ENCODE results near the gene TBC1D21.

- TF ChIP-seq GATA2 (IDR thresholded peaks at IDR 0.05; ENCODE audit: low read depth, low read length) = no peak
- no peak for TF ChIP-seq GATA3 (IDR thresholded peaks at IDR 0.05; ENCODE audit: low read depth, low read length)
These were observed 9.5 kb downstream of the TBC1D21 start for GRCh38 chr15:73882761-73883419.

Data from SH-SY5Y (cell line).